NCI-H524 treated with DMSO at 0.1 percent for 48 hours (cell line): ENCODE measurements around the gene CACNA1D.
"Not testable (repeated sequence)": the region's sequence is repeated elsewhere in the genome, so short reads cannot be mapped to it uniquely, and the experiment has no call there.

Experiments
- DNase-seq: peaks from one replicate; lab custom pipeline; 2025; lab: John Stamatoyannopoulos, UW

Gene CACNA1D

DNA sequence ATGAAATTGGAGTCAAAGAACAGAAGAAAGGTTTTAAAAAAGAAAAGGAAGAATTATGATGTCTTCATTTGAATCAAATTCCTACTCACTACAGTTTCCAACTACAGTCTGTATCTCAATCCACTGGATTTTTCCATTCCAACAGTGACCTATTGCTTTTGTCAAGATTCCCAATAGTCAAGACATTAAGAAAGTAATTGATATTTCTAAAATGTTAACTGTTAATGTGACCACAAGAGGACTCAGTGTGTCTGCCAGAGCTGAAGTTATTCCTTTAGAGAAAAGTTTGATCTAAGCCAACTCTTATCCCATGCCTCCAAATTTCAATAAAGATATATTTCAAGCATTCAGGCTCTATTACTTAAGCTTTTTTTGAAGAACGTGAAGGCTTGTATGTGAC is 163.2 kb downstream of the CACNA1D start:
- no peak for DNase-seq

DNA sequence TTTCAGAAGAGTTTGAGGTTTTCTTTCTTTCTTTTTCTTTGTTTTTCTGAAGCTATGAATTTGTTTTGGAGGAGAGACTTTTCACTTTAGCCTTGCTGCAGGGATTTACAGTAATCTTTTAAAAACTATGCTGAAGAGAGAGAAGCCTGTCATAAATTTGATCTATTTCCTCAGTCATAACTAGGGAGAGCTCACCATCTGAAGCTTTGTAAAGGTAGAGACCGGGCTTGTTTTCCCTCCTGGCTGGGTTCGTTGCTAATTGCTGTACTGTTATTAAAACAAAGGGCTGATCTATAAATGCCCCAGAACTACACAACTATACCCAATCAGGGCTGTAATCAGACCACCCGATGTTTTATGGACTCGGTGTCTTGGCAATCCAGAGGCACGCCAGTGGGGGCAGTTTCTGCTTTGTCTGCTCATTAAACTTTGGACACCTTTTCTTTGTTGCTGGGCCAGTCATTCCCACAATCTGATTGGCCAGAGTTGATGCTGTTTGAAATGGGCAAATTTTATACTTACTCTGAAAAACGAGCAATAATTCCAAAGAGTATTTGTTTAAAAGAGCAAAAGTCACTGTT is 164.3 kb downstream of the CACNA1D start:
- no peak for DNase-seq

DNA sequence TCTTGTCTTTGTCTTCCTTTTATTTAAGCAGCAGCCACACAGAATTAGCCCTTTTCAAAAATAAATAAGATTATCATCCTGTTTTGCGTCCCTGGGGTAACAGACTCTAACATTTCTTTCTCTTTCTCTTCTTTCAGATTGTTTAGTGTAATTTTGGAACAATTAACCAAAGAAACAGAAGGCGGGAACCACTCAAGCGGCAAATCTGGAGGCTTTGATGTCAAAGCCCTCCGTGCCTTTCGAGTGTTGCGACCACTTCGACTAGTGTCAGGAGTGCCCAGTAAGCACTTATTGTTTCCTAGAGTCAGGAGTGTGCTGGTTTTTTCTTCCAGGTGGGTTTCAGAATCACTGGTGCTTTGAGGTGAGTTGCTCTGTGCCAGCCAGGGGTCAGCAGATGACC is 165.6 kb downstream of the CACNA1D start:
- DNase-seq: no peak

DNA sequence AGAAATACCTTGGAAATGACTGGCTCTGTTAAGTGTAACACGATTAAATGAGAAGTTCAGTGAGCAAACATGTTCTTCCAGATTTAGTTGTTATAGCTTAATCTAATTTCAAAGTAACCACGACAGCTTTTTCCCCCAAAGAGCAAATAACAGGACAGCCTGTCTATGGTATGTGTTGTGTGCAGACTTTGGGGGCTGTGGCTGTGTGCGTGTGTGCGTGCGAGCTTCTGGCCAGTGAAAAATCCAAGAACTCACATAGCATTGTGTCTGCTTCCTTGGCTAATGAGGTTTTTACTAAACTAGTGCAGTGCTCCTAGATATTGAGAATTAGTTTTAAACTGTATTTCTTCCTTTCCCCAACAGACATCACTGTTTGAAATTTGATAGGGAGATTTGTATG is 167.1 kb downstream of the CACNA1D start:
- DNase-seq: no peak

DNA sequence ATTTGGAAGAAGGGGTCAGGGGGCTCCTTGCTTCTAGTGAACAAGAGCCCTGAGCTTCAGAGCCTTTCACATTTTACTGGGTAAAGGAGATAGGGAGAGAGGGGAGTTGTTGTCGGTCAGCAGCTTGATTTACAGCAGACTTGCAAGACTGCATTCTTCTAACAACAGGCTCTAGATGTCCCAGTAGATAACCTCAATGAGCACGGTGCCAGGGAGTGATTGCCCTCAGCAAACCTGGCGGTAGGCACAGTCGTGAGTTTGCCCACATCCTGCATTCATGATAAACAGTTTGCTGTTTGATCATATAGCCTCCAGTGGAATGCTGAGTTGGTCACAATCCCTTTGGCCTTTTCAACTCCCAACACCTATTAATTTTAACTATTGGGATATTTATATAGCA is 170.4 kb downstream of the CACNA1D start:
- not testable (repeated sequence) for DNase-seq

DNA sequence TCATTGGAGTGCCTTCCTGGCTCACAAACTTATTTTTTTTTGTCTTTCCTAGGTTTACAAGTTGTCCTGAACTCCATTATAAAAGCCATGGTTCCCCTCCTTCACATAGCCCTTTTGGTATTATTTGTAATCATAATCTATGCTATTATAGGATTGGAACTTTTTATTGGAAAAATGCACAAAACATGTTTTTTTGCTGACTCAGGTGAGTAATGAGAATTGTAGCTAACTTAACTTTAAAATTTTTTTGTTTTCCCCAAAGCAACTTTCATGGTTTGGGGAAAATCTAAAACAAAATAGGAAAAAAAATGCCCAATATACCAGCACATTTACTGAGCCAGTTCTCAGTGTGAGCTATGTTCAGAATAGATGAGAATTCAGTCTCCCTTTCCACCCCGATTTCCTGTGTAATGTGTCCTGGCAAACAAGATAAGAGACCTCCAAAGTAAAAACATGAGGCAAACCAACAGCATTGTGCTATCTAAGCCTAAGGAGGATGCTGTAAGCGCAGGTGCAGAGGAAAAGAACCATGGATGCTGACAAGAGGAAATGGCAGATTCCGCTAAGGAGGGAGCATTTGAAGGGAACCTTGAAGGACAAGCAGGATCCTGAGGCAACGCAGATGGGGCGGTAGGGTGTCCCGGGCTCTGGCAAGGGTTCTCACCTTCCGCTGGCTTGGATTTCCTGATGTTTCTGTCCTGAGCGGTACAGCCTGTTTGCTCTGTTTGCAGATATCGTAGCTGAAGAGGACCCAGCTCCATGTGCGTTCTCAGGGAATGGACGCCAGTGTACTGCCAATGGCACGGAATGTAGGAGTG is 171.4 kb downstream of the CACNA1D start:
- DNase-seq: no peak

DNA sequence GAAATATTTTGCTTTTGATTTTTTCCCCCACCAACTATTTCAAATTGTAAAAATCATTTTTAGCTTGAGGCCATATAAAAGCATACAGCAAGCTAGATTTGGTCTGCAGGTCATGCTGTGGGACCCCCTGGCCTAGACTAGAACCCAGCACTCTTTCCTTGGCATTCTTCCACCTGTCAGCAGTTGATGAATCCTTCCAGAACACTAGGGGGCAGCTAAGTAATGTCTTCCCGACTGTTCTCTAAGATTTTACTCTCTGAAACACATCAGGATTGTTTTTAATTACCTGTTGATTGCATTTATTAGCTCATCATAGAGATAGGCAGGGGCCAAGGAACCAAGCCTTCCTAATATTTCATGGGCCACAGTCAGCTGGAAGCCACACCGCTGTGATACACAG is 174.5 kb downstream of the CACNA1D start:
- no peak for DNase-seq

DNA sequence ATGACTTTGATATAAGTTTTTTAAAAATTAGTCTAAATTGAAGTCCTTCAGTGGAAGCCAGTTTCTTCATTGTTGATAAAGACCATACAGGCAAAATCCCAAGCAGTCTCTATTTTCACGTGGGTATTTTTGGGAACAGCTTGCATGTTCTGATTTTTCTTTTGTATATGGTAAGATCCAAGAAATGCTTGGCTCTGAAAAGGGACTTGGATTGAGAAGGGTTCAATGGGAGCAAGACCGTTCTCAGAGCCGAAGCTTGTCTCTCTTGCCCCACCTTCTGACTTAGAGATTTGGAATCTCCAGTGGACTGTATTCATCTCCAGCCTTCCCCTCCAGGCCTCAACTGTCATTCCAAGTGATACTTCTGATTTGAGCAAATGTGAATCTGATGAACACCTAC is 176.3 kb downstream of the CACNA1D start:
- DNase-seq: no peak

DNA sequence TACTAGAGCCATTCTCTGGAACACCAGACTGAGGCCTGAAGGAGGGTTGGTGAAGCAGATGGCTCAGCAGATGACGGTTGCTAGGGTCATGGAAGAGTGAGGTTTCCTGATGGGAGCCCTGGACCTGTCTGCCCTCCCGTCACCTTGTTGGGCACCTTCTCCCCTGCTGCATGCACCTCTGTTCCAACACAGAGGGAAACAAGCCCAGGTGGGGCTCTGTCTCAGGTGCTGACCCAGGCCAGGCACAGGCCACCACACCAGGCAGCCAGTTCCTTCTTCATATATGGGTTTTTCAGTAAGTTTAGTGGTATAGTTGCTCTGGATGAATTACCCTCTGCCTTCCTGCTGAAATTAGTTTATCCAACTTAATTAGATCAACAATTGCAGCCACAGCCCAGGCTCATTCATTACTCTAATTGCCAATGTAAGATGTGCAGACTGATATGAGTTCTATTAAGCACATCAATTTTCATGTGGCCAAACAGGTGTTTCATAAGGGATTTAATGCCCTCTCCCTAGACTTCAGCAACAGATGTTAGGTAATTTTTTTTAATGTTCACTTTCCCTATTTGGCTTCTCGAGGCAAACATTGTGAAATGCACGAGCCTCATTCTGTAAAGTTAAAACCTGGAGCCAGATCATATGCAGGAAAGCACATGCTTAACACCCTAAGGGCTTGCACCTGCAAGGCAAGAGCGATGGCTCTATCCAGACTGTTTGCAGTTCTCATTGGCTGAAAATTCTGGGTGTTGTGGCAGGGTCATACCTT is 177.0 kb downstream of the CACNA1D start:
- DNase-seq: peak; percentile 33

DNA sequence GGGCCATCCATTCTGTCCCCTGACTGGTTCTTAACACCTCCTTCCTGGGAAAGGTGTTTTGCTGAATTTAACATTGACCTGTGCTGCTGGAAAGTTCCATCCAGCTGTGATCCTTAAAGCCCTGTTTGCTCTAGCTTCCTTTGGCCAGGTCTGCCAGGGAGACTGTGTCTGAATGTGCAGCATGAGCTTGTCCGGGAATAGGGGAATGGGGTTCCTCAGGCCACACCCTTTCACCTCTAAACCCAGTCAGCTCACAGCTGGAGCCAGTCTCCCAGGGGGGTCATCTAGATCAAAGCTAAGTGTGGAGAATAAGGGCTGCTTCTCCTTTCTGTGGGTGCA is 177.5 kb downstream of the CACNA1D start:
- no peak for DNase-seq

DNA sequence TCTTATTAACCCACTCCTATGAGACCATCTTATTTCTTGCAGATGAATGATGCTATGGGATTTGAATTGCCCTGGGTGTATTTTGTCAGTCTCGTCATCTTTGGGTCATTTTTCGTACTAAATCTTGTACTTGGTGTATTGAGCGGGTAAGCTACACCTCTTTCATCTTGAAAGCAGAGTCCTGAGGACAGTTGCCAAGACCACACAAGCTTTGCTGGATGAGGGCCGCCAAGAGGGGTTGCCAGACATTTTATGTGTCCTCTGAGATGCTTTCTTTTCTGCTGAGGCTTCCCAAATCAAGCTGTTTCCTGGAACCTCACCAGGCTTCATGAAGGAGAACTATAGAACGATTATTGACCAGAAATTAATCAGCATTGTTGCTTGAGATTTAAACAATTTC is 178.6 kb downstream of the CACNA1D start:
- DNase-seq: no peak

DNA sequence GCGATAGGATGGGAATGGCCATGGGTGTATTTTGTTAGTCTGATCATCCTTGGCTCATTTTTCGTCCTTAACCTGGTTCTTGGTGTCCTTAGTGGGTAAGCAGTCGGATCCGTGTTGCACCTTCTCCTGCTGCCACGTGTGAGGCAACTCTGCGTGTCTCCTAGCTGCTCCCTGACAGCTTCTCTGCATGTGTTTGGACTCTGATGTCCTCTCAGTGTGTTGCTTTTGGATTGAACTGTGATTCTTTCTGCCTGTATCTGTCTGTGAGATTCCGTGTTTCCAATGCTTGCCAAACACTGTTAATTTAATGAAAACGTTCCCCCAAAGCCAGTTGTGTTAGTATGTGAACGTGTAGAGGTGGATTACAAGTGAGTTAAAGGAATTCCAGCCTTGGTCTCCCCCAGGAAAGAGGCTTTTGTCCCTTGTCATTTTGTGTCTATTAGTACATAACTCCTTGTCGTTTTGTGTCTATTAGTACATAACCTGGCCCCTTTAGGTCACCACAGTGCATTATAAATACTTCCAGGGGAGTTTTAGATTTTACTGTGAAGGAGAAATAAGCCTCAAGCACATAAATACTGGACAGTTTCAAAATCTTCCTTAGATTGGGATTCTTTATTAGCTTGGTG is 179.4 kb downstream of the CACNA1D start:
- DNase-seq: no peak

DNA sequence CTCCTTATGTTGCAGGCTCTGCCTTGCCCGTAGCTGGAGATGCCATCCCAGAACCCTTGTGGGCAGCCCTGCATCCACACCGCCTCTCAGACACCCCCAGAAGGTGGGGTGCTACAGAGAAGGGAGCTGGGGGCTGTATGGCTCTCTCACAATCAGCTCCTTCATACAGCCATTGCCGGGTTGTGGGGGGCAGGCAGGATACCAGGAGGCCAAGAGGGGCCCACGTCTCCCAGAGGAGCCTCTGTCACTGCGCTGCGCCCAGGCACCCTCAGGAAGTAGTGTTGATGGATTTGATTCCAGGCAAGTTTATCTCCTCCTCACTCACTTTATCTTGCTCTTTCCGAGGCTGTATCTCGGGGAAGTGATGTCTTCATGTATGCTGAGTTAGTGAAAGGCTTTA is 180.2 kb downstream of the CACNA1D start:
- DNase-seq: no peak

DNA sequence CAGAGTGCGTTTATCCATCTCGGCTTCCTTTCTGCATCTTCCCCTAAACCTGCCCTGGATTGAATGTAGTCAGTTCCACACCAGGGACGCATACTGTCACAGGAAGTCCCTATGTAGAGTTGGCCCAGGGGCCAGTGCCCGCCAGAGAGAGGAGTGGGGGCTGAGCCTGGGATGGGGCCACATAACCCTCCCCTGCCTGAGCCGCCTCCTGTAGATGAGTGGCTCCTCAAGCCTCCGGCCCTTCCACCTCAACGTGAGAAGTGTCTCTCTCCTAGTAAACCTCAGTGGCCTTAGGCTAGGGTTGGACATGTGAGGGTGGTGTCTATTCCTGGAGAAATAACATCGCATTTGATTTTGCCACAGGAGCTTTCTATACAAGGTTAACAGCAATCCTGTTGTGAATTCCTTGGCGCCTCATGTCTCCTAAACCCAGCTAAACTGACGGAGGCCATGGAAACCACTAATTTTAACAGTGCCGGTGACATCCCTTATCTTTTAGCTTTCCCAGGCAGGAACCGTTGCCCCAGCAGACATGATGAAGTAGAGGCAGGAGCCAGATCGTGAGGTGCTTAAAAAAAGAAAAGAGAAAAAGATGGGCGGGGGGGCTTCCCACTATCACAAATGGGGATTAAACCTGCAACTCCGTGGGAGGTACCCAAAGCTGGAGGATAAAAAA is 180.7 kb downstream of the CACNA1D start:
- DNase-seq: no peak

DNA sequence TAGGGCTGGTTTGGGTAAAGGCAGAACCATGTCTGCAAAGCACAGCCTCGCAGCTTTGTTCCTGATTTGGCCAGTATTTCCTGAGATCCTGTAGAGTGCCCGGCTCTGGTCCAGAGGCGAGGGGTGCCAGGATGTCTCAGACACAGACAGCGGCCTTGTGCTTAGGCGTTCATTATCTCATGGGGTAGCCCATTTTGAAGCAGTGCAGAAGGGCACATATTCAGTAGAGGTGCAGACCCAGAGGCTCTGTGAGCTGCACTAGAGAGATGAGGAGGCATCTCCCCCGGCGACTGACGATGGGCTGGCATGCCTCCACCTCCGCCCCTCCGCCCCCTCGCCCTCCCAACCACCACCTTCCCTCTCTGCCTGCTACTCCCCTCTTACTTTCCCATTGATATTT is 181.5 kb downstream of the CACNA1D start:
- no peak for DNase-seq

DNA sequence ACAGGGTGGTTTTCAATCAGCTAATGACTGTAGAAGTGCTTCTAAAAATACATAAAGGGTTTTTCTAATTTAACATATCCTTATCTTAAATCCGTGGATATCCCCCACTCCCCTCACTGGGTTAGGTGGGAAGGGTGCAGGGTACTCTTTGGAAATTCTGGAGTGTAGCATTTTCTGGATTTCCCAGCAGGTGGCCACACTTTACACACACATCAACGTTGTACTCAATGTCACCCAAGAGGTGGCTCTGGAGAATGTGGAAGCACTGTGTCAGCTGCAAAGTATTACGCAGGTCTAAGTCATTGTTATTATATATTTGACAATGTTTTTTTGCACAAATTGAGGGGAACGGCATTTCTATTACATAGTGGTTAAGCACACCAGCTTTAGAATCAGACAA is 183.0 kb downstream of the CACNA1D start:
- DNase-seq: no peak

DNA sequence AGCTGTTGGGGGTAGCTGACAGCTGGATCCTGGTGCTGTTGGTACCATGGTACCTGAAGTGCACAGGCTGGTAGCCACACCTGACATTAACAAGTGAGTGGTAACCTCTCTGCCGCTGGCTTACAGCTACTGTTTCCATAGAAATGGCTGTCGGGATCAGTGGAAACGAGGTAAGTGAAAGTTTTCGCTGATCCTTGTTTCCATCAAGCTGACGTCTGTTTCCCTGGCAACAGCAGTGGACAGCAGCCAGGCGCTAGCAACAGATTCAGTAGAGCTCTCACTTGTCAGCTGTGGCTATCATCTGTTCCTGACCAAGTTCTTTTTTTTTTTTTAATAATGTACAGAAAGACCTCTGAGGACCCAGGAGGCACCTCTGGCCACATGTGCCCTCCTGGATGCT is 185.6 kb downstream of the CACNA1D start:
- peak; percentile 42 for DNase-seq

DNA sequence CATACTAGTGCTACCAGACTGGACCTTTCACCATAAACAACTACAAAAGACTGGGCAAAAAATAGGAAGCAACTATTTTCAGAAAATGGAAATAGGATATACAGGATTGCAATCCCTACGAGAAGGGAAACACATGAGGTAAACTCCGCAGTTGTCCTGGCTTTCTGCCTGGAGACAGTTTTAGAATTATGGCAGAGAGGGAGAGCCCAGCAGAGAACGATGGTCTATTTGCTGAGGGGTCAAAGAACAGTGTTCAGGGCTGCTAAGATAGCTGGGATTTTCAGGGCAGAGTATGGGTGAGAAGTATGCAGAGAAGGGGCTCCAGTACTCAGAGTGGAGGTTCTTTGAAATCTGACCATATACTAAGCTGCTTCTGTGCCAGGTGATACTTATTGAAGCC is 188.4 kb downstream of the CACNA1D start:
- DNase-seq: no peak

DNA sequence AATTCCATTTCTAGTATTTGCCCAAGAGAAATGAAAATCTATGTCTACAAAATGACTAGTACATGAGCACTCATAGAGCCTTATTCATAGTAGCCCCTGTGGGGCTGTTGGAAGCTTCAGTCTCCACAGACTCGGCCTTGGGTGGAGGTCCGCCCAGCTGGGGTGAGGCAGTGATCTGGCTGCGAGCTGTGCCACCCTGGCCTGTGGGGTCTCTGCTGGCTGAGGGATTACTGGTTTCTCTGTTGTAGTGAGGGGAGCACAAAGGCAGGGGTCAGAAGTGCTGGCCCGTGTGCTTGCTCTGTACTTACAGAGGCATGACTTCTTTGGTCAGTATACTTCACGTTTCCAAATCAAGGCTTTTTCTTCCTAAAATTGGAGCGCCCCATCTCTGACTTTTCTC is 193.7 kb downstream of the CACNA1D start:
- DNase-seq: no peak

DNA sequence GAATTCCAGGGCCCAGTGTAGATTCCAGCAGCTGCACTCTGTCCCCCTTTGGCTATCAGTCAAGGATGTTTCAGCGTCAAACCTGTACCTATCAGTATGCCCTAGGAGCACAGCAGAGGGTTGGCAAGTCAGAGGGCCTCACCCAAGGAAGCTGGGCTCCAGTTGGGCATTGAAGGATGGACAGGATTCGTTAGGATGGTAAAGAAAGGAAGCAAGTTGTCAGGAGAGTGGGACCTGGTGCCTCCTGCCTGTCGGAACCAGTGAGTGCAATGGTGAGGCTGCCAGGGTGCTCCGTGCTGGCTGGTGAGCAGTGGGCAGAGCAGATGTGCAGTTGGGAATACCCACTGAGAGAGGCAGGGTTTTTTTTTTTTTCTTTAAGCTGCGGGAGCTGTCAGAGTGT is 194.6 kb downstream of the CACNA1D start:
- DNase-seq: no peak

DNA sequence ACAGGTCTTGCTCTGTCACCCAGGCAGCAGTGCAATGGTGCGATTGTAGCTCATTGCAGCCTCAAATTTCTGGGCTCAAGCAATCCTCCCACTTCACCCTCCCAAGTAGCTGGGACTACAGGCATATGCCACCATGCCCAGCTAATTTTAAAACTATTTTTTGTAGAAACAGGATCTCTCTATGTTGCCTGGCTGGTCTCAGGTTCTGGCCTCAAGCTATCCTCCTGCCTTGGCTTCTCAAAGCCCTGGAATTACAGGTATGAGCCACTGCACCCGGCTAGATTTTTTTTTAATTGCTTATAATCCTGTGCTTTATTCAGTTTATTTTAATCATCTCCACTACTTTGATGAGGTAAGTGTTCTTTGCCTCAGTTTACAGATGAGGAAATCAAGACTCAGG is 195.3 kb downstream of the CACNA1D start:
- DNase-seq: no peak

DNA sequence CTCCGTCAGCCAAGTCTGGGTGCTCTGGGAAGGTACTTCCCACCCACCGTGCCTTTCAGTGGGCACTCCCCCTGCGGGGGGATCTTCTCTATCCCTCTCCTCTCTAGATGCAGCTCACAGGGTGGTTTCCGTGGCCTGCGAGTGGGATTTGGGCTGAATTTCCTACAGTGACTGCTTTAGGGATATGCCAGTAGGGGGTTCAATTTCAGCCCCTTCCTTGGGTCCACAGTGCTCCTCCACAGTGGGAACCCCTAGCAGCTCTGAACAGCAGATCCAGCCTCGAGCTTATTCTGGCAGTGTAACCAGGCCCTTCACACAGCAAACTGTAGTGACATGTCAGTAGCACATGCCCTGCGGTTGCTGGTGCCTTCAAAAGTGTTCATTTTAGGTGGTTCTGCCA is 196.1 kb downstream of the CACNA1D start:
- DNase-seq: no peak
